Amygdala (tissue), 56 donors: ENCODE results near the gene ZSWIM6.

ENCODE experiments used
- DNase-seq, 56 donors: peaks; one replicate each; lab custom pipeline; 2025; lab: John Stamatoyannopoulos, UW

ZSWIM6 gene

GRCh38 chr5:61519728-61520277 is 187.7 kb downstream of the ZSWIM6 start:
- DNase-seq = no peak

- DNase-seq = no peak
Measured at GRCh38 chr5:61523073-61523472, 191.0 kb downstream of the ZSWIM6 start.

DNA sequence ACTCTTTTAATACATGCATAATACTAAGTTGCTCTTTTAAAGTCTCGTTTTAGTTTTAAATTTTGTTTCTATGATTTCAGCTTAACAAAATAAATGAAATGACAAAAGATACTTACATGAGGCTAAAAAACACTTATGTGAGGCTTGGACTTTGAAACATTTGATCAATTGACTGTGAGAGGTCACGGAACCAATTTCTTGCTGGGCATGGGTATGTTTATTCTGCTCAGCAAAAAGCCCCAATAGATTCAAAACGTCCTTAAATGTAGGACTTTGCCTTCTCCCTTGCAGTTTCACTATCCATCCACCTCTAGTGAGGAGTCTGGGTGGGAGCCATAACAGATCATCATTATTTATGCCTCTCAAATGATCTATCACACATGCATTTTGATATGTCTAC is 191.9 kb downstream of the ZSWIM6 start:
- no peak for DNase-seq

GRCh38 chr5:61525512-61526206 is 193.6 kb downstream of the ZSWIM6 start:
- DNase-seq = peak in 3 of 56 donors; percentile 5 to 32 (median 24)

- no peak for DNase-seq
Measured at GRCh38 chr5:61526207-61526519, 194.1 kb downstream of the ZSWIM6 start.

- no peak for DNase-seq
Measured at GRCh38 chr5:61532983-61533382, 200.9 kb downstream of the ZSWIM6 start.

GRCh38 chr5:61534481-61535267 is 202.6 kb downstream of the ZSWIM6 start:
- no peak for DNase-seq

GRCh38 chr5:61535828-61536227 is 203.8 kb downstream of the ZSWIM6 start:
- no peak for DNase-seq

GRCh38 chr5:61536922-61537321 is 204.9 kb downstream of the ZSWIM6 start:
- no peak for DNase-seq

GRCh38 chr5:61538722-61539501 is 206.9 kb downstream of the ZSWIM6 start:
- no peak for DNase-seq

- DNase-seq = no peak
Measured at GRCh38 chr5:61549530-61549929, 217.5 kb downstream of the ZSWIM6 start.

DNA sequence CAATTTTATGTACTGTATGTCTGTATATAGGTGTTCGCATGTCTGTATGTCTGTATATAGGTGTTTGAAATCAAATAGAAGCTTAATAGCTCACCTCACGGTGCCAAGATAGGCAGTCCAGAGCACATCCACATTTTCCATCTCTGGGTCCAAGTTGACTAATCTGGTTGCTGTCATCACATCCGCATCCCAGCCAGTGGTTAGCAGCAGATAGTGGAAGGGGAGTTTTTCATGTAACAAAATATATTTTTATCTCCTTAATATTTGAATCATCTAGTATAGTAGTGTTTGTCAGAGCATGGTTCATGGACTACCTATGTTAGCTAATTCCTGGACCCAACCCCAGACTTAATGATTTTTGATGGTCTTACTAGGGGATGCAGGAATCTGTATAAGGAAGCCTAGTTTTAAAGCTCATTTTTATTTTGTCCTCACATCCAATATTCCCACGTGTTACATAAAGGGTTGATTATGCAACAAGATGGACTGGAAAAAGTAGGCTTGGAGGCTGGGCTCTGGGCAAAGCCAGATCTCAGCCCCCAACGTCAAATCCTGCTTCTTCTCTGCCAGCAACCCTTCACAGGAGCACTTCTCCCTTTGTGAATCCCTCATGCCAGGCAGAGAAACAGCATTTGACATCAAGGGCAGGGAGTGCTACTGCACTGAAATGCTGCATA is 219.7 kb downstream of the ZSWIM6 start:
- no peak for DNase-seq

DNA sequence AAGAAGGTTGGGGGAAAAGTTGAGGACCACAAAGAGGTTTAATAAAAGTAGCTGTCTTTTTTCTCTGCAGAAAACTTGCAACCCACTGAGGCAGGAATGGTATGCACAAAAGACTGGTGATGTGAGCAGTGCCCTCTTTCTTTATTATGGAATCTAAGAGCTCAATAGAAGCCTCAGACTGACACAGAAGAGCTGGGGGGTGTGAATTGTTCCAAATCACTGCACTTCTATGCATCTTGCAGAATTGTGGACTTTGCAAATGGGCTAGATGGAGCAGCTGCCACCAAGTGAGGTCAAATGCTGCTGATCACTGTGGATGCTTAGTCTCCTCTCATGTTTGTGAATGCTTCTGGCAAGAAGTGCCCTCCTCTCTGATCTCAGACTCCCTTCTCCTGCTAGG is 227.1 kb downstream of the ZSWIM6 start:
- DNase-seq = no peak

DNA sequence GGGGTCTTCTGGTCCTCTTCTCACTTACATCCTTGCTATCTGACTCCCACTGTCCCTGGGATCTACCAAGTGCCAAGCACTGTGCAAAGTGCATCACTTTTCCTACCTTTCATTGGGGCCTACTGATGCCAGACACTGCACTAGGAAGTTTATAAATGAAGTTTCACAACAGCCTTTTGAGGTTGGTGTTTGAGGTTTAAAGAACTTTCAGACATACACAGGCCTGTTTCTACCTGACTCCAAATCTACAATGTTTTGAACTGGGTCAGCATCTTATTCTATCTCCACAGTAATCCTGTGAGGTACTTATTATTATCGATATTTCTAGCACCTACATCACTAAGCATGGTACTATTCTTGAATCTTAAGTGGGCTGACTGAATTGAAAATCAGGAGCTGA is 227.7 kb downstream of the ZSWIM6 start:
- DNase-seq = no peak

DNA sequence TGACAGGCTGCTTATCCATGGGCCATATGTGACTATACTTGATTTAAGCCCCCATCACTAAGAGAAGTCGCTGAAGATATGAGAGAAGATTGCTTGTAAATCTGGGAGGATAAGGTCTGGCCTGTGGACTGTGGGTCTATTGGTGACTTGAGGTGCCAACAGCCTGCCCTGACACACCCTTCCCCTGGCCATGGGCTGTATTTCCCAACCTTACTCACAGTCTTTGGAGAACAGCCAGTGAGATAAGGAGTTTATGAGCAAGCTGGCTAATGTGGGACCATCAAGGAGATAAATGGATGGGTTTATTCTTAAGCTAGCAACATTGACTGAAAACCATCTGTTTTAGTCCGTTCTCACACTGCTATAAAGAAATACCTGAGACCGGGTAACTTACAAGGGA is 231.3 kb downstream of the ZSWIM6 start:
- no peak for DNase-seq

DNA sequence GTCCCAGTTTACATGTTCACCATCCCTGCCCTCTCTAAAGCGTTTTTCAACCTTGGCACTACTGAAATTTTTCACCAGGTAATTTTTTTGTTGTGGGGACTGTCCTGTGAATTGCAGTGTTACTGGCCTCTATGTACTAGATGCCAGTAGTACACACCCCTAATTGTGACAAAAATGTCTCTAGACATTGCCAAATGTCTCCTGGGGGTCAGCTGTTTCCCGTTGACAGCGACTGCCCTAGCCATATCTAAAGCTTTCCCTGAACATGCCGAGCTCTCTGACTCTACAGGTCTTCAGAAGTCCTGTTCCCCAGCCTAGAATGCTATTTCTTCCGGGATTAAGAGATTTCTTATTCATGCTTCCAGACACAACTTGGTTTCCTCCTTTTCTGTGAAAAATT is 235.3 kb downstream of the ZSWIM6 start:
- no peak for DNase-seq

GRCh38 chr5:61569353-61569752 is 237.3 kb downstream of the ZSWIM6 start:
- no peak for DNase-seq

DNA sequence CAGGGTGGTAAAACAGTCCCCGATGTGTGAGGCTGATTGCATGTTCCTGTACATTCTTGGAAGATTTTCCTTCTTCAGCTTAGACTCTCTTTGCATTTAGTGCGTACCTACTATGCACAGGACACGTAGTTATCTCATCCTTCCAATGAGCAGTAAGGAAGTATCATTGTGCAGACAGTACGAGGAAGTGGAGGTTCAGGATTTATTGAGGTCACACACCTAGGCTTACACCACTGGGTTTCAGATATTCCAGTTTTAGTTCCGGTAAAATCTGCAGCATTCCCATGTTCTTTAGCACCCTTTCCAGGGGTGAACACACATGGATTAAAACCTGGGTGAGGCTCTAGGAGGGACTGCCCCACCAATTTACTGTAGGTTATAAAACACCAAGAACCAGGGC is 238.7 kb downstream of the ZSWIM6 start:
- DNase-seq = no peak

- no peak for DNase-seq
Measured at GRCh38 chr5:61572959-61573358, 240.9 kb downstream of the ZSWIM6 start.

DNA sequence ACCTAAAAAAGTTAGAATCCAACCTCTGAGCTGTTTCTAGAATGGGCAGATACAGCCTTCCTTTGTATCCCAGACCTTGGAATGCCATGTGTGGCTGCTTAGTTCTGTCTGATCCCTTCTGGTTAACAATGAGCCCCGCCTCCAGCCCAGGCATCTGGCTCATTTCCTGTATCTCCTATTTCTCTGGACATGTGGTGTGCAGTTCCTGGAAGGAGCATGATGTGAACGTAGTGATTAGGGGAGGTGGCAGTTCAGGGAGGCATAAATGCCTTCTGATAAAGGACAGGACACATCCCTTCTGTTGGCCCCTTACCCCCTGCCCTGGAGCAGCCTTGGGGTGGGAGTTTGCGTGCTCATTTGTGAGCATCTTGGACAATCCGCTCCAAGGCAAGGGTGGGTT is 243.0 kb downstream of the ZSWIM6 start:
- no peak for DNase-seq

DNA sequence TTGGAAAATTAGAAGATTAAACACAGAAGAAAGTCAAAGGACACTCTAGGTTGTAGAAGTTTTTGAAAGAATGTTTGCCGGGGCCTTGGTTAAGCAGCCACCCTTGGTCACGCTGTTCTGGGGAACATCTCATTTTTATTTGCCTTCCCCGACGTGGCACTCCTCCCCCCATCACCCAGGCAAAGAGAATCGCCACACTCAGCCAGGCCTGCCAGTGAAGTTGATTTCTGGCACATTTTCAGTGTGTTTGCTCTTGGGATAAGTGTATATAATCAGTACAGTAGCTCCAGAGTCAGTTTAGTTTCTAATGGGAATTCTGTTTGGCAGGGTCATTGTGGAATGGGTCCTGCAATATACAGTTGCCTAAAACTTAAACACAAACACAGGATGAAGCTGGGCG is 243.5 kb downstream of the ZSWIM6 start:
- no peak for DNase-seq
